Cardiac muscle cell (in vitro differentiated cells and primary cell): ENCODE results near the gene NME3. TPM values are rescaled to one million over a fixed set of nuclear protein-coding genes. Genes with fewer than 3 reads are reported as not detected.
A peak's percentile ranks its signal among the peaks of the same experiment; 100 is the strongest.

Experiments
- DNase-seq, 2 donors: peaks; one replicate each; pipeline versions ENCODE4 v3.0.0 to v3.0.0-alpha.2; 2010 to 2017; ENCODE audit warnings: low read depth in 1 of 2, low spot score in 1 of 2
- H3K27ac ChIP-seq: fragments of 200-600 bp; sonication (generic); 2 replicates; pipeline ENCODE4 v1.5.1; 2016
- H3K27me3 ChIP-seq: fragments of 200-600 bp; sonication (generic); 2 replicates; pipeline ENCODE4 v1.6.0; 2016; ENCODE audit warnings: control low read depth
- H3K36me3 ChIP-seq: fragments of 200-600 bp; sonication (generic); 2 replicates; pipeline ENCODE4 v1.5.1; 2016; ENCODE audit warnings: control low read depth
- H3K4me1 ChIP-seq: fragments of 200-600 bp; sonication (generic); 2 replicates; pipeline ENCODE4 v1.8.1; 2017; ENCODE audit warnings: low read depth, mild to moderate bottlenecking, mixed run types
- H3K4me3 ChIP-seq: fragments of 200-600 bp; sonication (generic); 2 replicates; pipeline ENCODE4 v1.5.1; 2016; ENCODE audit warnings: mild to moderate bottlenecking
- H3K9me3 ChIP-seq: fragments of 200-600 bp; sonication (generic); 2 replicates; pipeline ENCODE4 v1.5.1; 2017; ENCODE audit warnings: low read depth, mild to moderate bottlenecking, control low read depth
- CTCF ChIP-seq: IDR thresholded peaks from 2 replicates; pipeline ENCODE4 v1.5.1; 2012; ENCODE audit warnings: low read depth, mild to moderate bottlenecking, low read length
- polyA plus RNA-seq: library from polyadenylated mRNA; unstranded; fragments of >200 nt; fragmentation: Nextera tagmentation; extraction: Ambion mirVana; gene quantifications from 2 replicates; pipeline ENCODE4 v1.2.1, GENCODE V29; 2016
- total RNA-seq: library from RNA; depleted of rRNA; stranded (reverse); fragments of >200 nt; gene quantifications from 2 replicates; pipeline ENCODE4 v1.2.3, GENCODE V29; 2016

The NME3 gene
- total and polyA plus RNA-seq, 2 experiments from 2014 or later, result 76.9 to 106 TPM

- Histone ChIP-seq H3K9me3 (no peaks in the 10 kb centered on the region), H3K4me1 (no peaks in the 10 kb centered on the region), H3K4me3 (no peak overlapping the region), H3K27ac (no peak overlapping the region), H3K36me3 (peaks cover 6% of the 10 kb centered on the region), H3K27me3 (no peaks in the 10 kb centered on the region)
- no peak for DNase-seq
- TF ChIP-seq CTCF, result no peak
Observed at GRCh38 chr16:1786242-1787055, 15.1 kb upstream of the NME3 start.

GRCh38 chr16:1785846-1786170 lies 14.5 kb upstream of the NME3 start:
- Histone ChIP-seq H3K4me3 (no peak overlapping the region), H3K4me1 (no peaks in the 10 kb centered on the region), H3K9me3 (no peaks in the 10 kb centered on the region), H3K27ac (no peak overlapping the region), H3K27me3 (no peaks in the 10 kb centered on the region), H3K36me3 (peaks cover 6% of the 10 kb centered on the region)
- no peak for TF ChIP-seq CTCF
- DNase-seq, result no peak

GRCh38 chr16:1784977-1785845 lies 13.9 kb upstream of the NME3 start:
- no peak for TF ChIP-seq CTCF
- Histone ChIP-seq H3K27ac (no peak overlapping the region), H3K36me3 (peaks cover 6% of the 10 kb centered on the region), H3K4me3 (no peak overlapping the region), H3K9me3 (no peaks in the 10 kb centered on the region), H3K27me3 (no peaks in the 10 kb centered on the region), H3K4me1 (no peaks in the 10 kb centered on the region)
- no peak for DNase-seq

- no peak for TF ChIP-seq CTCF
- Histone ChIP-seq H3K36me3 (no peaks in the 10 kb centered on the region), H3K9me3 (no peaks in the 10 kb centered on the region), H3K4me1 (no peaks in the 10 kb centered on the region), H3K4me3 (peak within 1 kb of the TSS; percentile 92), H3K27me3 (no peaks in the 10 kb centered on the region), H3K27ac (peak within 1 kb of the TSS; percentile 83)
- DNase-seq, result peak; percentile 100
Observed at GRCh38 chr16:1782408-1783264, 11.3 kb upstream of the NME3 start, which contains the start of the genes NUBP2 and SPSB3. Gene NUBP2, plus strand, starts transcription at chr16:1782960. Its CDS starts 61 bp downstream, at chr16:1783021. Gene SPSB3, minus strand, starts transcription at chr16:1782571. Its CDS starts 1,088 bp downstream, at chr16:1781483.
